ENCODE data around the gene SLC27A4.

SLC27A4 gene

DNA sequence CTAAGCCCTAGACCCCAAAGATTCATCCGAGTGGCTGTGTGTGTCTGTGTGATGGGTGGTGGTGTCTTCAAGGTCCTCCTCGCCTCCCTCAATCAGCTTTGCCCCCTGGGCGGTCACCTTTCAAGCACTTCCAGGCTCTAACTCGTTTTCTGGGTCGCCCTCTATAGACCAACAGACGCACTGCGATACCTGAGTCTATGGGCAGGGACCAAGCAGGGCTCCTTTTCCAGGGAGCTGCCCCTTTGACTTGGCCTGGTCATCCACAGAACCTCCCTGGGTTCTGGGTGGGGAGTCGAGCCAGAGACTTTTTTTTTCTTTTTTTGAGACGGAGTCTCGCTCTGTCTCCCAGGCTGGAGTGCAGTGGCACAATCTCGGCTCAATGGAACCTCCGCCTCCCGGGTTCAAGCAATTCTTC, 1.1 kb downstream of the SLC27A4 start:
- in situ Hi-C loops (cut with HindIII; ENCODE audit: low pct_ligation_motif_present, low sequenced_read_pairs), result no loop called here
- TF ChIP-seq, protein P1, sequence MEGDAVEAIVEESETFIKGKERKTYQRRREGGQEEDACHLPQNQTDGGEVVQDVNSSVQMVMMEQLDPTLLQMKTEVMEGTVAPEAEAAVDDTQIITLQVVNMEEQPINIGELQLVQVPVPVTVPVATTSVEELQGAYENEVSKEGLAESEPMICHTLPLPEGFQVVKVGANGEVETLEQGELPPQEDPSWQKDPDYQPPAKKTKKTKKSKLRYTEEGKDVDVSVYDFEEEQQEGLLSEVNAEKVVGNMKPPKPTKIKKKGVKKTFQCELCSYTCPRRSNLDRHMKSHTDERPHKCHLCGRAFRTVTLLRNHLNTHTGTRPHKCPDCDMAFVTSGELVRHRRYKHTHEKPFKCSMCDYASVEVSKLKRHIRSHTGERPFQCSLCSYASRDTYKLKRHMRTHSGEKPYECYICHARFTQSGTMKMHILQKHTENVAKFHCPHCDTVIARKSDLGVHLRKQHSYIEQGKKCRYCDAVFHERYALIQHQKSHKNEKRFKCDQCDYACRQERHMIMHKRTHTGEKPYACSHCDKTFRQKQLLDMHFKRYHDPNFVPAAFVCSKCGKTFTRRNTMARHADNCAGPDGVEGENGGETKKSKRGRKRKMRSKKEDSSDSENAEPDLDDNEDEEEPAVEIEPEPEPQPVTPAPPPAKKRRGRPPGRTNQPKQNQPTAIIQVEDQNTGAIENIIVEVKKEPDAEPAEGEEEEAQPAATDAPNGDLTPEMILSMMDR (IDR thresholded peaks at IDR 0.05; ENCODE audit: low read depth, low read length, missing control alignments), result peak; percentile 86
- peak overlapping the region; percentile 79 for H3K4me3 ChIP-seq (ENCODE audit: low read depth, low read length)
- peak; percentile 57 for DNase-seq
- no peak overlapping the region for H3K27ac ChIP-seq
- peaks cover 34% of the 10 kb centered on the region for H3K36me3 ChIP-seq (replicated peaks)
- no peaks in the 10 kb centered on the region for H3K27me3 ChIP-seq (replicated peaks)

DNA sequence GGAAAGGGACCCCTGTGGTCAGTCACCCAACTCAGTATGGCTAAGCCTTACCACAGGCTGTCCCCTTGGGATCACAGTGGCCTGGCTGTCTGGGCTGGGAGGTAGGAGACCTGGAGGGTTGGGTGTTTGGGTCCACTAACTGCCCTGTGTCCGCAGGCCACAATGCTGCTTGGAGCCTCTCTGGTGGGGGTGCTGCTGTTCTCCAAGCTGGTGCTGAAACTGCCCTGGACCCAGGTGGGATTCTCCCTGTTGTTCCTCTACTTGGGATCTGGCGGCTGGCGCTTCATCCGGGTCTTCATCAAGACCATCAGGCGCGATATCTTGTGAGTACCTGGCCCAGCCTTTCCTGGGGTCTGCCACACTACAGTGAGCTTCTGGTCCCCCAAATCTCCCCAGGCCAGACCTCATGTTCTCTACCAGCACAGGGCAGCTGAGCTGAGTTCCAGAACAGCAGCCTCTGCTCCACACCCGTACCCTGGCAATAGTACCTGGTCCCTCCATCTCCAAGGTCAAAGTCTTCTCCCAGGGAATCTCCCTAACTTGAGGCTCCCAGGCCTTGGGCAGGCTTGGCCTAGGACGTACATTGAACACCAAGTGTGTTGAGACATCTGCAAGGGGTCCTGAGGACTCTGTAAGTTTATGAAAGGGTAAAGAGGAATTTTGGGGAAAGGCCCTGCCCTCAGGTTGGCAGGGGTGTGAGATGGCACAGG, 2.8 kb downstream of the SLC27A4 start:
- Histone ChIP-seq H3K36me3 (replicated peaks) (peaks cover 46% of the 10 kb centered on the region), H3K27me3 (replicated peaks) (no peaks in the 10 kb centered on the region), H3K4me3 (ENCODE audit: low read depth, low read length) (no peak overlapping the region), H3K27ac (no peak overlapping the region)
- TF ChIP-seq, protein P1 (IDR thresholded peaks at IDR 0.05; ENCODE audit: low read depth, low read length, missing control alignments), result no peak
- DNase-seq, result no peak
- in situ Hi-C loops (cut with HindIII; ENCODE audit: low pct_ligation_motif_present, low sequenced_read_pairs), result no loop called here

DNA sequence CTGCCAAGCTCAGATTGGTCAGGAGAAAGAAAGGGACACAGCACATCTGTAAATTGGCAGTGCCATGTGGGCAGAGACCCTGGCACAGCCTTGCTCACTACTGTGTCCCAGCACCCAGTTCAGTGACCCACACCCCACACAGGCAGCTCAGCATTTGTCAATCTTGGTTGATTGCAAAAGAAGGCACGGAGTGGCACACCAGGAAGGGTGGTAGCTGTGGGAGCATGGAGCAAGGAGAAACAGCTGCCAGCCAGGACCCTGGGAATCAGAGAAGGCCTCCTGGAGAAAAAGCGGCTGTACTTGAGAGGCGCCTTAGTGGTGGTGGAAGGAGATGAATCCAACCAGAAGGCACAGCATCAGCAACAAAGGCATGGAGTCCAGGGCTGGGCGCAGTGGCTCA, 3.5 kb downstream of the SLC27A4 start:
- Histone ChIP-seq H3K4me3 (ENCODE audit: low read depth, low read length) (no peak overlapping the region), H3K27ac (no peak overlapping the region), H3K36me3 (replicated peaks) (peaks cover 52% of the 10 kb centered on the region), H3K27me3 (replicated peaks) (no peaks in the 10 kb centered on the region)
- DNase-seq, result no peak
- TF ChIP-seq, protein P1 (IDR thresholded peaks at IDR 0.05; ENCODE audit: low read depth, low read length, missing control alignments), result no peak
- in situ Hi-C loops (cut with HindIII; ENCODE audit: low pct_ligation_motif_present, low sequenced_read_pairs), result no loop called here

DNA sequence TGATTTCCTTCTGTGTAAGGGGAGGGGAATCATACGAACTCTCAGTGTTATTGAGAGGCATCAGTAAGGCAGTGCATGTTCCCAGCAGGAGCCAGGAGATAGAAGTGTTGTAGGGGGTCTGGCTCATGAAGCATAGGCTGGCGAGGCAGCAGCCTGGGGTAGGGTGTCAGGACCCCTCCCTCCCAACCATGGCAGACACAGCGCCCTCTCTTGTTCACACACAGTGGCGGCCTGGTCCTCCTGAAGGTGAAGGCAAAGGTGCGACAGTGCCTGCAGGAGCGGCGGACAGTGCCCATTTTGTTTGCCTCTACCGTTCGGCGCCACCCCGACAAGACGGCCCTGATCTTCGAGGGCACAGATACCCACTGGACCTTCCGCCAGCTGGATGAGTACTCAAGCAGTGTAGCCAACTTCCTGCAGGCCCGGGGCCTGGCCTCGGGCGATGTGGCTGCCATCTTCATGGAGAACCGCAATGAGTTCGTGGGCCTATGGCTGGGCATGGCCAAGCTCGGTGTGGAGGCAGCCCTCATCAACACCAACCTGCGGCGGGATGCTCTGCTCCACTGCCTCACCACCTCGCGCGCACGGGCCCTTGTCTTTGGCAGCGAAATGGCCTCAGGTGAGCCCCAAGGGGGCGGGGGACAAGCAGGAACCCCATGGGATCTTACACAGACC, 4.7 kb downstream of the SLC27A4 start:
- in situ Hi-C loops (cut with HindIII; ENCODE audit: low pct_ligation_motif_present, low sequenced_read_pairs), result no loop called here
- Histone ChIP-seq H3K36me3 (replicated peaks) (peaks cover 52% of the 10 kb centered on the region), H3K27ac (no peak overlapping the region), H3K27me3 (replicated peaks) (no peaks in the 10 kb centered on the region), H3K4me3 (ENCODE audit: low read depth, low read length) (no peak overlapping the region)
- TF ChIP-seq, protein P1 (IDR thresholded peaks at IDR 0.05; ENCODE audit: low read depth, low read length, missing control alignments), result no peak
- no peak for DNase-seq

- TF ChIP-seq, protein P1 (IDR thresholded peaks at IDR 0.05; ENCODE audit: low read depth, low read length, missing control alignments), result no peak
- no peak overlapping the region for H3K4me3 ChIP-seq (ENCODE audit: low read depth, low read length)
- H3K36me3 ChIP-seq (replicated peaks), result peaks cover 43% of the 10 kb centered on the region
- no peaks in the 10 kb centered on the region for H3K27me3 ChIP-seq (replicated peaks)
- no peak for DNase-seq
- in situ Hi-C loops (cut with HindIII; ENCODE audit: low pct_ligation_motif_present, low sequenced_read_pairs), result no loop called here
- H3K27ac ChIP-seq, result no peak overlapping the region
Observed at GRCh38 chr9:128349125-128349524, 8.8 kb downstream of the SLC27A4 start.

All from brain microvascular endothelial cell (primary cell).